ENCODE data around the gene GPR35. TPM values are rescaled to one million over a fixed set of nuclear protein-coding genes. Genes with fewer than 3 reads are reported as not detected.

The GPR35 gene
- total and polyA plus RNA-seq, 10 of the 15 experiments (the other 5 are each of a cell fraction or from before 2014, with no cell fraction given): 0.14 to 1.6 (median 0.75) TPM; not detected in 3

DNA sequence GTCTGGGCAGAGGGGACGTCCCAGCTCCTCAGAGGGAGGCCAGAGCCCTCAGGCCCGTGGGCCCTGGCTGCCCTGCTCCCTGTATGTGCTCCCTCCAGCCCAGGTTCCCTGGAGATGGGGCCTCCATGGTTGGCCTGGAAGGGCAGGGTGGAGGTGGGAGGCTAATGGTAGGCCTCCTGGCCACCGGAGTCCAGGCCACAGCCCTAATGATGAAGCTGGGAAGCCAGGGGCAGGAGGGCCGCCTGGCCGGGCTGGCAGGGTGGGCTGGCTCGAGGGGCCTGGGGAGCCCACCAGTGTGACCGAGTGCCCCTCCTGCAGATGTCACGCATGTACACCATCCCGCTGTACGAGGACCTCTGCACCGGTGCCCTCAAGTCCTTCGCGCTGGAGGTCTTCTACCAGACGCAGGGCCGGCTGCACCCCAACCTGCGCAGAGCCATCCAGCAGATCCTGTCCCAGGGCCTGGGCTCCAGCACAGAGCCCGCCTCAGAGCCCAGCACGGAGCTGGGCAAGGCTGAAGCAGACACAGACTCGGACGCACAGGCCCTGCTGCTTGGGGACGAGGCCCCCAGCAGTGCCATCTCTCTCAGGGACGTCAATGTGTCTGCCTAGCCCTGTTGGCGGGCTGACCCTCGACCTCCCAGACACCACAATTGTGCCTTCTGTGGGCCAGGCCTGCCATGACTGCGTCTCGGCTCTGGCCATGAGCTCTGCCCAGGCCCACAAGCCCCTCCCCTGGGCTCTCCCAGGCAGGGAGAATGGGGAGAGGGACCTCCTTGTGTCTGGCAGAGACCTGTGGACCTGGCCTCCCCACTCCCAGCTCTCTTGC, 47.8 kb upstream of the GPR35 start:
- H4K20me1 ChIP-seq (ENCODE audit: control insufficient read depth, insufficient read depth): no peaks in the 10 kb centered on the region; the same call in 1 of the 2 replicates
- no TSS peak for BruUV-seq (replicated peaks)
- in situ Hi-C loops (cut with MboI) (no loop called here), intact Hi-C loops (cut with micrococcal nuclease; ENCODE audit: unreplicated experiment) (no loop called here)
- H3K27me3 ChIP-seq (replicated peaks in 1 of 2; ENCODE audit: control insufficient read depth in 2 of 2, insufficient read depth in 2 of 2, low read length in 1 of 2): no peaks in the 10 kb centered on the region
- no peaks in the 10 kb centered on the region; the same call in 2 of the 3 replicates for H3K9me3 ChIP-seq (replicated peaks; ENCODE audit: control insufficient read depth, insufficient read depth, low read length)
- peaks cover 0 to 7% of the 10 kb centered on the region in 2 experiments; a peak in 3 of 4 replicates for H3K36me3 ChIP-seq (ENCODE audit: control insufficient read depth in 2 of 2, insufficient read depth in 2 of 2, low read length in 1 of 2)
- H3K79me2 ChIP-seq (ENCODE audit: control insufficient read depth, insufficient read depth, low read length): peaks cover 5% of the 10 kb centered on the region
- peak; percentile 21; the same call in 1 of the 2 replicates for TF ChIP-seq POLR2A (IDR thresholded peaks at IDR 0.05; ENCODE audit: low read depth, low read length)
- TF ChIP-seq NRF1 (conservative IDR thresholded peaks at IDR 0.05; ENCODE audit: low read depth, low read length): no peak
- ChIA-PET RAD21 (ENCODE audit: unreplicated experiment) (no interaction called here), POLR2A (interaction anchor here (1.3 kb wide), 1 partner anchor 11 kb away, joined by 4 read pairs; no protein-coding TSS in a partner anchor), SMC1A (ENCODE audit: uncharacterized antibody, unreplicated experiment) (no interaction called here), CTCF (no interaction called here)
- H3K4me3 ChIP-seq: no peak overlapping the region
- no peak overlapping the region for H3K9ac ChIP-seq (ENCODE audit: control insufficient read depth, insufficient read depth, low read length)
- 97% methylated on average over 24 of the region's 26 CpGs for WGBS (ENCODE audit: insufficient coverage, insufficient replicate concordance, low lambda C conversion rate, missing lambda C conversion rate)
- ATAC-seq (no peak), FAIRE-seq (no peak), DNase-seq (ENCODE audit: low read depth, low spot score) (no peak)
- H3K27ac ChIP-seq (ENCODE audit: control insufficient read depth, insufficient read depth): no peak overlapping the region
- H3K4me2 ChIP-seq (ENCODE audit: control insufficient read depth, insufficient read depth): no peak overlapping the region
- peaks cover 25% of the 10 kb centered on the region for H3K4me1 ChIP-seq (ENCODE audit: control insufficient read depth, insufficient read depth, low read length)
- H2AFZ ChIP-seq (ENCODE audit: control insufficient read depth, low read depth, low read length): no peak overlapping the region

DNA sequence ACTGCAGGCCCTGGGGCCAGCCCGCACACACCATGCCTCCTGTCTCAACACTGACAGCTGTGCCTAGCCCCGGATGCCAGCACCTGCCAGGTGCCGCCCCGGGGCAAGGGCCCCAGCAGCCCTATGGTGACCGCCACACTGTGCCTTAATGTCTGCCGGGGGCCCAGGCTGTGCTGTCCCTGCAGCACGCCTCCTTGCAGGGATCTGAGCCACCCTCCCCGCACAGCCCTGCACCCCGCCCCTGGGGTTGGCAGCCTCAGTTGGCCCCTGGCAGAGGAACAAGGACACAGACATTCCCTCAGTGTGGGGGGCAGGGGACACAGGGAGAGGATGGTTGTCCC, 47.2 kb upstream of the GPR35 start:
- BruUV-seq (replicated peaks): no TSS peak
- 98% methylated on average over 9 of the region's 9 CpGs for WGBS (ENCODE audit: insufficient coverage, insufficient replicate concordance, low lambda C conversion rate, missing lambda C conversion rate)
- in situ Hi-C loops (cut with MboI): no loop called here
- Histone ChIP-seq H3K4me2 (ENCODE audit: control insufficient read depth, insufficient read depth) (no peak overlapping the region), H2AFZ (ENCODE audit: control insufficient read depth, low read depth, low read length) (no peak overlapping the region), H3K79me2 (ENCODE audit: control insufficient read depth, insufficient read depth, low read length) (peaks cover 6% of the 10 kb centered on the region), H3K27me3 (replicated peaks in 1 of 2; ENCODE audit: control insufficient read depth in 2 of 2, insufficient read depth in 2 of 2, low read length in 1 of 2) (no peaks in the 10 kb centered on the region), H3K9me3 (replicated peaks; ENCODE audit: control insufficient read depth, insufficient read depth, low read length) (no peaks in the 10 kb centered on the region; the same call in 2 of the 3 replicates), H3K4me3 (no peak overlapping the region), H3K27ac (ENCODE audit: control insufficient read depth, insufficient read depth) (no peak overlapping the region), H3K4me1 (ENCODE audit: control insufficient read depth, insufficient read depth, low read length) (peaks cover 27% of the 10 kb centered on the region), H3K36me3 (ENCODE audit: control insufficient read depth in 2 of 2, insufficient read depth in 2 of 2, low read length in 1 of 2) (peaks cover 0 to 7% of the 10 kb centered on the region in 2 experiments; a peak in 3 of 4 replicates), H4K20me1 (ENCODE audit: control insufficient read depth, insufficient read depth) (no peaks in the 10 kb centered on the region; the same call in 1 of the 2 replicates), H3K9ac (ENCODE audit: control insufficient read depth, insufficient read depth, low read length) (no peak overlapping the region)
- no peak for DNase-seq (ENCODE audit: low read depth, low spot score)
- SMC1A ChIA-PET (ENCODE audit: uncharacterized antibody, unreplicated experiment): no interaction called here
- TF ChIP-seq CBFB (IDR thresholded peaks at IDR 0.05; ENCODE audit: low read depth) (no peak), FOXM1 (IDR thresholded peaks at IDR 0.05; ENCODE audit: low read depth, low read length) (no peak), SUZ12 (IDR thresholded peaks at IDR 0.05; ENCODE audit: unreplicated experiment) (no peak), STAT1 (conservative IDR thresholded peaks at IDR 0.05) (no peak), SIN3A (IDR thresholded peaks at IDR 0.05; ENCODE audit: low read depth, low read length) (no peak), ZZZ3 (IDR thresholded peaks at IDR 0.05; ENCODE audit: control insufficient read depth, insufficient read length, low read depth) (no peak), WRNIP1 (IDR thresholded peaks at IDR 0.05; ENCODE audit: borderline replicate concordance, low read depth, low read length) (no peak)
- TF ChIP-seq, protein P1, sequence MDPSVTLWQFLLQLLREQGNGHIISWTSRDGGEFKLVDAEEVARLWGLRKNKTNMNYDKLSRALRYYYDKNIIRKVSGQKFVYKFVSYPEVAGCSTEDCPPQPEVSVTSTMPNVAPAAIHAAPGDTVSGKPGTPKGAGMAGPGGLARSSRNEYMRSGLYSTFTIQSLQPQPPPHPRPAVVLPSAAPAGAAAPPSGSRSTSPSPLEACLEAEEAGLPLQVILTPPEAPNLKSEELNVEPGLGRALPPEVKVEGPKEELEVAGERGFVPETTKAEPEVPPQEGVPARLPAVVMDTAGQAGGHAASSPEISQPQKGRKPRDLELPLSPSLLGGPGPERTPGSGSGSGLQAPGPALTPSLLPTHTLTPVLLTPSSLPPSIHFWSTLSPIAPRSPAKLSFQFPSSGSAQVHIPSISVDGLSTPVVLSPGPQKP (IDR thresholded peaks at IDR 0.05; ENCODE audit: low read depth, low read length): no peak
- RAD21 ChIA-PET (ENCODE audit: unreplicated experiment): no interaction called here
- CTCF ChIA-PET: no interaction called here
- no peak for FAIRE-seq
- POLR2A ChIA-PET: interaction anchor here (1.3 kb wide), 1 partner anchor 12 kb away, joined by 4 read pairs; no protein-coding TSS in a partner anchor
- intact Hi-C loops (cut with micrococcal nuclease; ENCODE audit: unreplicated experiment): no loop called here
- ATAC-seq: no peak

Data from GM12878 (cell line).